Tibial nerve (tissue), 4 donors: ENCODE results near the gene PATL1. TPM values are rescaled to one million over a fixed set of nuclear protein-coding genes. Genes with fewer than 3 reads are reported as not detected.
"Not testable (repeated sequence)": the region's sequence is repeated elsewhere in the genome, so short reads cannot be mapped to it uniquely, and the experiment has no call there.

Source experiments
- DNase-seq, 2 donors: peaks; one replicate each; pipeline ENCODE4 v3.0.0-alpha.2; 2019; ENCODE audit warnings: low spot score in 2 of 2
- H3K27ac ChIP-seq, 4 donors: fragments of 200-600 bp; sonication (generic) in 3 of 4; one replicate each; pipeline ENCODE4 v1.5.1; 2017 to 2019; ENCODE audit warnings: mild to moderate bottlenecking in 1 of 4
- H3K27me3 ChIP-seq, 2 donors: fragments of 200-600 bp; sonication (generic) in 1 of 2; one replicate each; pipeline versions ENCODE4 v1.5.1 to v1.6.0; 2017 to 2019
- H3K36me3 ChIP-seq, 3 donors: fragments of 200-600 bp; sonication (generic); one replicate each; pipeline ENCODE4 v1.5.1; 2018 to 2019
- H3K4me1 ChIP-seq, 4 donors: fragments of 200-600 bp; sonication (generic) in 3 of 4; one replicate each; pipeline ENCODE4 v1.5.1; 2017 to 2019
- H3K4me3 ChIP-seq, 4 donors: fragments of 200-600 bp; sonication (generic) in 3 of 4; one replicate each; pipeline ENCODE4 v1.5.1; 2017 to 2019; ENCODE audit warnings: mild to moderate bottlenecking in 1 of 4, moderate library complexity in 1 of 4
- H3K9me3 ChIP-seq, 4 donors: fragments of 200-600 bp; sonication (generic) in 3 of 4; one replicate each; pipeline ENCODE4 v1.5.1; 2017 to 2019
- CTCF ChIP-seq, 5 experiments: fragments of 200-600 bp in 3 of 5; fragments of 450-650 bp in 2 of 5; sonication (generic) in 3 of 5; IDR thresholded peaks; one replicate each; pipeline ENCODE4 v1.5.1; 2016 to 2019; ENCODE audit warnings: antibody characterized with exemption in 5 of 5, mild to moderate bottlenecking in 3 of 5, moderate library complexity in 2 of 5
- EP300 ChIP-seq, 2 donors: sonication (generic); formaldehyde crosslinking; IDR thresholded peaks; one replicate each; pipeline ENCODE4 v1.6.1; 2017; ENCODE audit warnings: antibody characterized with exemption in 2 of 2, mild to moderate bottlenecking in 1 of 2
- POLR2A ChIP-seq, 2 donors: fragments of 450-650 bp; IDR thresholded peaks; one replicate each; pipeline ENCODE4 v1.6.1; 2017; ENCODE audit warnings: antibody characterized with exemption in 2 of 2, mild to moderate bottlenecking in 2 of 2, moderate library complexity in 2 of 2
- WGBS, 2 donors: methylation state at CpG; one replicate each; pipeline ENCODE4 v1.1.5; 2018; 5-methylcytosine and 5-hydroxymethylcytosine counted together
- total RNA-seq, 4 donors: library from RNA; depleted of rRNA; stranded (reverse); fragments of >200 nt; gene quantifications; one replicate each; pipeline ENCODE4 v1.1.0, GENCODE V29; 2016

PATL1 gene
- total RNA-seq, 4 donors from 2014 or later = 11.4 to 16.1 (median 14.1) TPM

- WGBS, 2 donors = 70 to 88% methylated on average over 1 of the region's 1 CpG
- no peaks in the 10 kb centered on the region for H3K36me3 ChIP-seq
- H3K4me1 ChIP-seq = no peaks in the 10 kb centered on the region
- H3K4me3 ChIP-seq = no peak overlapping the region
- DNase-seq = no peak
- H3K9me3 ChIP-seq = no peaks in the 10 kb centered on the region
- H3K27me3 ChIP-seq = no peaks in the 10 kb centered on the region
- TF ChIP-seq EP300 (IDR thresholded peaks at IDR 0.05) (no peak), POLR2A (IDR thresholded peaks at IDR 0.05) (no peak), CTCF (IDR thresholded peaks at IDR 0.05) (no peak)
- no peak overlapping the region for H3K27ac ChIP-seq
These were observed 38.5 kb upstream of the PATL1 start for GRCh38 chr11:59707371-59707770.

GRCh38 chr11:59706518-59707285 lies 37.9 kb upstream of the PATL1 start:
- TF ChIP-seq CTCF (IDR thresholded peaks at IDR 0.05) = no peak
- Histone ChIP-seq H3K4me1 (no peaks in the 10 kb centered on the region), H3K27ac (no peak overlapping the region), H3K4me3 (no peak overlapping the region), H3K9me3 (no peaks in the 10 kb centered on the region), H3K27me3 (no peaks in the 10 kb centered on the region), H3K36me3 (no peaks in the 10 kb centered on the region)
- no peak for DNase-seq
- WGBS, 2 donors = 84 to 86% methylated on average over 5 of the region's 5 CpGs

GRCh38 chr11:59705294-59705693 lies 36.5 kb upstream of the PATL1 start:
- 87 to 97% methylated on average over 6 of the region's 6 CpGs for whole genome bisulfite sequencing, 2 donors
- Histone ChIP-seq H3K4me1 (no peaks in the 10 kb centered on the region), H3K4me3 (no peak overlapping the region), H3K27me3 (no peaks in the 10 kb centered on the region), H3K9me3 (no peaks in the 10 kb centered on the region), H3K36me3 (no peaks in the 10 kb centered on the region), H3K27ac (no peak overlapping the region)
- TF ChIP-seq POLR2A (IDR thresholded peaks at IDR 0.05) (no peak), EP300 (IDR thresholded peaks at IDR 0.05) (no peak), CTCF (IDR thresholded peaks at IDR 0.05) (no peak)
- DNase-seq = no peak

- not testable (repeated sequence) for H3K27ac ChIP-seq, H3K9me3 ChIP-seq, H3K4me3 ChIP-seq, DNase-seq, H3K27me3 ChIP-seq, H3K36me3 ChIP-seq, H3K4me1 ChIP-seq
- WGBS, 2 donors = 75 to 87% methylated on average over 1 of the region's 1 CpG
These were observed 34.7 kb upstream of the PATL1 start for GRCh38 chr11:59703515-59703914.

GRCh38 chr11:59700157-59700556 lies 31.3 kb upstream of the PATL1 start:
- not testable (repeated sequence) for H3K27ac ChIP-seq, DNase-seq, H3K4me3 ChIP-seq, H3K4me1 ChIP-seq, H3K9me3 ChIP-seq, H3K27me3 ChIP-seq, H3K36me3 ChIP-seq
- 59 to 71% methylated on average over 4 of the region's 5 CpGs for WGBS, 2 donors

- TF ChIP-seq POLR2A (IDR thresholded peaks at IDR 0.05) (no peak), CTCF (IDR thresholded peaks at IDR 0.05) (no peak), EP300 (IDR thresholded peaks at IDR 0.05) (no peak)
- Histone ChIP-seq H3K4me1 (no peaks in the 10 kb centered on the region), H3K27me3 (no peaks in the 10 kb centered on the region), H3K9me3 (peaks cover 0 to 3% (median 0%) of the 10 kb centered on the region in 4 donors), H3K4me3 (no peak overlapping the region), H3K36me3 (no peaks in the 10 kb centered on the region), H3K27ac (no peak overlapping the region)
- no peak for DNase-seq
These were observed 29.7 kb upstream of the PATL1 start for GRCh38 chr11:59698506-59698905.
